Measurements from ENCODE around the gene RFX3.

- no peak for TF ChIP-seq CTCF (IDR thresholded peaks at IDR 0.05)
- TF ChIP-seq POLR2AphosphoS5 (IDR thresholded peaks at IDR 0.05; ENCODE audit: low read depth, low read length), result no peak
- TF ChIP-seq REST (IDR thresholded peaks at IDR 0.05; ENCODE audit: insufficient read depth in 1 of 2, low read depth in 2 of 2, low read length in 1 of 2), result no peak
- no peak for TF ChIP-seq TCF7L2 (IDR thresholded peaks at IDR 0.05; ENCODE audit: low read depth, low read length)
Measured at GRCh38 chr9:3516667-3517330, 9.0 kb downstream of the RFX3 start.

Data from Panc1 (cell line).